ENCODE results near the gene SPATA19.

Gene SPATA19

GRCh38 chr11:133817449-133817848, 27.9 kb downstream of the SPATA19 start:
- no peak for DNase-seq

DNA sequence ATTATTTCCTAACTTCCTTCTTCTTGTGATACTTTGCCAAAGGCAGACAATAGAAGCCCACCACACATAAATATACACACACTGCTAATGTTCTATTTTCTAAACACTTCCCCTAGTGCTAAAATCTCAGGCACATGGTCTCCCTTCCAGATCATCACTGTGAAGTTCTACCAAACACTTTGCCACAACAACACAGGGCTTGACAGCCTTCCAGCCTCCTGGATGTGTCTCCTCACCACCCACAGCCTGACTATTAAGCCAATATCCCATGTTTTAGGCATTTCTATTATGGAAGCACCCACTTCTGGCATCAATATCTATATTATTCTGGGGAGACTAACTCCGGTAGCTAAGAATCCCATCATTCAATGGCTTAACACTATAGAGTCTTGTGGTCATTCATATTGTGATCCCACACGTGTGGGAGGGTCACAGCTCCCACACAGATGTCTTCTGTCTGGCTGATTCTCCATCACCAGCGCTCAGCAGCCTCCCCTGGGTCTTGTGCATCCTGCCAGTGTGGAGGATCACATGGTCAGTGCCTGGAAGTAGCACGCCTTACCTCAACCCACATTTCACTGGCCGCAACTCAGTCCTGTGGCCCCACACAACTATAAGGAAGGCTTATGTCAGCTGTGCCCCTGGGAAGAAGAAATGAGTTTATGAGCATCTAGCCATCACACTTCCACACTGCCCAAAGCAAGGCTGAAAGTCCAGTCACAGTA, 29.0 kb downstream of the SPATA19 start:
- DNase-seq, result no peak

DNA sequence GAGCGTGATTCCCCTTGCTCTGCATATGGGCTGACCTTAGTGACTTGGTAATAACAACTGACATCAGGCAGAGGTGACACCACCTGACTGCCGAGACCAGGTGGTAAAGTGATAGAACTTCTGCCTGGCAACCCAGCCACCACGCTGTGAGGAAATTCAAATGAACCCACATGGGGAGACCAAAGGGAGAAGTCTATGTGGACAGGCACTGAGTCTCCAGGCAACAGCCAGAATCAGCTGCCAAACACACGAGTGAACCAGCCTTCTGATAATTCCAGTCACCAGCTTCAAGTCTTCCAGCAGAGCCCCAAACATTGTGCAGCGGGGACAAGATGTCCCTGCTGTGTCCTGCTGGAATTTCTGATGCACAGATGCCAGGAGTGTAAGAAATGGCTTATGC, 29.7 kb downstream of the SPATA19 start:
- no peak for DNase-seq

DNA sequence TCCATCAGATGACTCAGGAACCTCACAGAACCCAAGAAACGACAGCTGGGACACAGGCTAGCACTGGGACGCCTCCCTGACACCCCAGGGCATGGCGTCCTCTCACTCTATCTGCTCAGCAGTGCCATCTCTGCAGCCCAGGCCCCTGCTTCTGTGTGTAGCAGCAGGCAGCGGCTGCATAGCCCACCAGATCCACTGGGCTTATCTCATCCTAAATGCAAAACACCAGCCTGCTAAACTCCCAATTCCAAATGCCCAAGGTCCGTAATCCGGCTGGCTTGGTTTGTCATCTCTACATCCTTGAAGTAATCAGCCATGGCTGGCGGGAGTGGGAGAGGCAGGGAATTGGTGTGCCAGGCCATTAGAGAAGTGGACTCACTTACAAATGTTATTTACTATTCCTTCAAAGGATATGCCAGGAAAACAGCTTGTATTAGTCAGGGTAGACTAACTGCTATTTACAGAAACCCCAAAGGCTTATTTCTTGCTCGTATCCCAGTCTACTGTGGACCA, 30.7 kb downstream of the SPATA19 start:
- DNase-seq, result no peak

DNA sequence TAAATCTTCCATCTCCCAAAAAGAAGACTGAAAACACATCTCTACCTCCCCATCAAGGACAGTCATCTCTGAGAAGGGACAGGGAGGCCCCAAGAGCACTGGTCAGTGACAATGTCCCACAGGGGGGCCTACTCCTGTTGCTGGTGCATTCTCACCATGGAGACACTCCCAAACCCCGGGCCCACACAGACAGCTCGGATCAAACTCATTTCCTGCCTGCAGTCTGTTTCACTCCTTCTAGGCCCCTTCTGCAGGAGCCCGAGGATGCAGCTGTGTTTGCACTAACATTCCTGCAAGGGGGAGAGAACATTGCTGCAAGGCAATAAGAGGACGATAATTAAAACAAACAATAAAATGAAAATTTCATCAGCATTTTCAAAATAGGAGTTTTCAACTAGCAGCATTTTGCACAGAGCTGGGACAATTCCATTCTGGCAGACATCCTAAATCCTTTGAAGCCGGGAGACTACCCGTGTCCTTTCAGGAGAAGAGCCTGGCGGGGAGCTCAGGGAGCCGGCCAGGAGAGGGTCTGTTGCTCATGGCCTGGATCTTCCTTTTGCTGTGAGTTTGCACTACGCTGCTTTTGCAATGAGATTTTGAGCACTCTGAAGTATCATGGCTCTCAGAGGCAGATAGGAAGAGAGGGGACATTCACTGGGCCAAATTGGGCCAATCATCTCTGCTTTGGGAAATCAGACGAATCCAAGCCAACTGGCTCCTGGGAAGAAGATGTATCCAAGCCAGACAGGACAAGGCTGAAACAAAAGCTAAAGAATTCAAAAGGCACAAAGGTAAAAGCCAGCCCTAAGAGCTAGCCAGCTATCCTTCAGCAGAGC, 33.2 kb downstream of the SPATA19 start:
- no peak for DNase-seq

- DNase-seq, result no peak
Observed at GRCh38 chr11:133810766-133811165, 34.5 kb downstream of the SPATA19 start.

DNA sequence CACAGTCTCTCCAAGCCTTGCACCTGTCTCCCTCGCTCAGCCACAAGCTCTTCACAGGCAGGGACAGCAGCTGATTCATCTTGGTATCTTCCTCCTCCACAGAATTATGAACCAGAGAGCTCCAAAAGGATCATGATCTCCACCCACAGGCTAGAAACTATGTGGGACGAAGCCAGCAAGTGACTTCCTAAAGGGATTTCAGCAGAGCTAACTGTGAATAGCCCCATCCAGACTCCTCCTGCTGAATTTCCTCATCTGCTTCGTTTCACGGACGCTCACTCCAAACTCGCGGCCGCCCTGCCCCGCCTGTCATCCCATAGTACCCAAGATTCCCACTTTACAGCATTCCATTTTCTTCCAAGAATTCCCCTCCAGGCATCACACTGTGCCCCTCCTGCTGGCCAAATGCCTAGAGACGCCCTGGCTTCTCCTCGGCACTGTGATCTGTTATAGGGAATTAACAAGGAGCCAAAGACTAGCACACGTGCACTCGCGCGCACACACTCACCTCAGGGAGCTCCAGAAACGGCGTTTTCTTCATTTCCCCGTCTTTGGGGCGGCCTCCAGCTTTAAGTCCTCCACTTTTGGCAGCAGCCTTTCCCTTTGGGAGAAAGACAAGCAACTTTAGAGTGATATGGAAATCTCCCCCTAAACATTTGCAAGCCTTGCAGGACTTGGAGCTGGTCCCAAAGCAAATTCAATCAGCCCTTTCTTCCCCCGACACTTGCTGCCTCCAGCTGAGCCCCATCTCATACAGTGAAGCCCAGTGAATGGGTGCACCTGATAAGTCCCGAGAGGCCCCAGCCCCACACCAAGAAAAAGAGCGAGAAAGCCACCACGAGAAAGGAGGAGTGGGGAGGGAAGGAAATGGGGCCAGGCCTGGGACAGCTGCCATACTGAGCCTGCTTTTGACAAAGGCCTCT, 35.5 kb downstream of the SPATA19 start:
- DNase-seq, result no peak

- no peak for DNase-seq
Observed at GRCh38 chr11:133808393-133809140, 36.7 kb downstream of the SPATA19 start.

GRCh38 chr11:133803026-133803425, 42.3 kb downstream of the SPATA19 start:
- DNase-seq, result no peak

- no peak for DNase-seq
Observed at GRCh38 chr11:133801356-133801755, 44.0 kb downstream of the SPATA19 start.

DNA sequence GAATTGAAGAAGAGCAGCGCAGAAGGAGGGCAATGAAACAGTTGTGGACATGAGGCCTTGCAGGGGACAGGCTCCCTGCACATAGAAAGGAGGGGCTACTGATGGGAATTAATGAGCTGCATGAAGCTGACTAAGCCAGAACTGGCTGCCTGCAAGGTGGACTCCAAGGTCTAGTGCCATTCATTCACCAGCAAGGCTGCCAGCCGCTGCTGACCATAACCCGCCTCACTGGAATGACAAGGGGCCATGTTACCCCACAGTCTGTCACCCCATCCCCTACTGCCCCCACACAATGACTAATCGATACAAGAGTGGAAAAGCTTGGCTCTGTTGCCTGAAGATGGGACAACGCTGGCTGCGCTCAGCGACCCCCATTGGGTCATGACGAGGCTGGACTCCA, 44.6 kb downstream of the SPATA19 start:
- no peak for DNase-seq

- DNase-seq, result no peak
Observed at GRCh38 chr11:133797554-133797953, 47.8 kb downstream of the SPATA19 start.

GRCh38 chr11:133796043-133796795, 49.1 kb downstream of the SPATA19 start:
- no peak for DNase-seq

- no peak for DNase-seq
Observed at GRCh38 chr11:133795088-133795487, 50.2 kb downstream of the SPATA19 start.

- DNase-seq, result no peak
Observed at GRCh38 chr11:133794205-133794604, 51.1 kb downstream of the SPATA19 start.

DNA sequence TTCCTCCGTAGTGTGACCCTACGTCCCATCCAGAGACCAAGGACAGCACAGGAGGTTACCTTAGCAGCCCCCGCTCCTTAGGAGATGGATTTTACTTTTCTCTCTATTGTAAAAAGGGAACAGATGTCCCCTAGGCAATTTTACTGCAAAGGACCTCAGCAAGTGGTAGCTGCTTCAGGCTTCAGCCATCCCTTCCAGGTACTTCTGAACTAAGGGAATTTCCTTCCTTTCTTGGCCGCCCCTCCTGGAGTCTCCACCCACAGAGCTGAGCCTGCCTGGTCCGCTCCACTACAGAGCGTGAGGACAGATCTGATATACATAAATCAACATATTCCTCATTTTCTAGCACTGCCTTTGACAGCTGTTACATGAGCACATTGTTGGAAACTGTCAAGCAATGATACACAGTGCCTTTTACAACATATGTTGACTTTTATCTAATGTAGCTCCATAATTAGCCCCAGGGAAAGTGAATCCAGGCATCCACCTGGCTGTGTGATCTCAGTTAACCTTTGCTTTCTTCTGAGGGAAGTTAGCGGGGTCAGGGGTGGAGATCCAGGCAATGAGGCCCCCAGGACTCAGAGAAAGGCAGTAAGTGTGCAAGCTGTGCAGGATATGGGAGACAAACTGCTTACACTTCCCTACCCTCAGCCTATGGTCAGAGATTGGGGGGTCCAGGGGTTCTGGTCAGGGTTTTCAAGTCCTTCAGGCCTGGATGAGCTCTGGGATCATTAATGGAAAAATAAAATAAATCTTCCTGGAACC, 51.9 kb downstream of the SPATA19 start:
- peak; percentile 4 for DNase-seq

- DNase-seq, result no peak
Observed at GRCh38 chr11:133790995-133791394, 54.3 kb downstream of the SPATA19 start.
